Measurements from ENCODE around the gene SYN1. TPM values are rescaled to one million over a fixed set of nuclear protein-coding genes. Genes with fewer than 3 reads are reported as not detected.
"Not testable (repeated sequence)": the region's sequence is repeated elsewhere in the genome, so short reads cannot be mapped to it uniquely, and the experiment has no call there.

Gene SYN1
- total RNA-seq = 1 to 10 TPM; 6.4 to 7.0 TPM

GRCh38 chrX:47619486-47620302 is at the start of gene SYN1:
TSS of gene SYN1 (minus strand) at chrX:47619857. CDS start at chrX:47619728, 129 bp downstream.
- peak; percentile 73 for DNase-seq (ENCODE audit: low spot score)
- peak within 1 kb of the TSS; percentile 25 to 44 for H3K4me3 ChIP-seq
- peak in 1 of 2 donors; percentile 56 for TF ChIP-seq CTCF (IDR thresholded peaks at IDR 0.05)

DNA sequence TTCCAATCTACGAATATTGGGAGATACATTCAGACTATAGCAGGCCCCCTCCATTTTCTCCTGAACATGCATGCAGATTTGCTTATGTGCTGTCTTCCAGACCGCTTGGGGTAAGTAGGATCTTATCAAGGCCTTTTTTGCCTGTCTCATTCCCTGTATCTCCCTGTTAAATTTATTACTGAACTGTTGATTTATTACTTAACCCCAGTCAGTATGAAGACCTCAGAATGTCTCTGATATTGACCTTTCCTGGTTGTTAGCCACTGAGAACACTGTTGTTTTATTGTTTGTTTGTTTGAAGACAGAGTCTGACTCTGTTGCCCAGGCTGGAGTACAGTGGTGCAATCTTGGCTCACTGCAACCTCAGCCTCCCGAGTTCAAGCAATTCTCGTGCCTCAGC is 46.1 kb upstream of the SYN1 start:
- H3K36me3 ChIP-seq; DNase-seq (ENCODE audit: low spot score); H3K4me3 ChIP-seq; H3K27ac ChIP-seq; H3K9me3 ChIP-seq; H3K4me1 ChIP-seq; H3K27me3 ChIP-seq: not testable (repeated sequence)

More at GRCh38 chrX:47619486-47620302, at the start of gene SYN1:
- no peak within 1 kb of the TSS for H3K27ac ChIP-seq
- H3K27me3 ChIP-seq = no peaks in the 10 kb centered on the region
- no peaks in the 10 kb centered on the region for H3K9me3 ChIP-seq
- no peaks in the 10 kb centered on the region for H3K36me3 ChIP-seq
- H3K4me1 ChIP-seq = peaks cover 0 to 5% of the 10 kb centered on the region in 2 donors

GRCh38 chrX:47664737-47665136 is 45.1 kb upstream of the SYN1 start:
- no peak for TF ChIP-seq CTCF (IDR thresholded peaks at IDR 0.05)
- Histone ChIP-seq H3K27me3 (no peaks in the 10 kb centered on the region), H3K27ac (no peak overlapping the region), H3K9me3 (no peaks in the 10 kb centered on the region), H3K4me1 (no peaks in the 10 kb centered on the region), H3K36me3 (no peaks in the 10 kb centered on the region), H3K4me3 (no peak overlapping the region)
- DNase-seq (ENCODE audit: low spot score) = no peak

DNA sequence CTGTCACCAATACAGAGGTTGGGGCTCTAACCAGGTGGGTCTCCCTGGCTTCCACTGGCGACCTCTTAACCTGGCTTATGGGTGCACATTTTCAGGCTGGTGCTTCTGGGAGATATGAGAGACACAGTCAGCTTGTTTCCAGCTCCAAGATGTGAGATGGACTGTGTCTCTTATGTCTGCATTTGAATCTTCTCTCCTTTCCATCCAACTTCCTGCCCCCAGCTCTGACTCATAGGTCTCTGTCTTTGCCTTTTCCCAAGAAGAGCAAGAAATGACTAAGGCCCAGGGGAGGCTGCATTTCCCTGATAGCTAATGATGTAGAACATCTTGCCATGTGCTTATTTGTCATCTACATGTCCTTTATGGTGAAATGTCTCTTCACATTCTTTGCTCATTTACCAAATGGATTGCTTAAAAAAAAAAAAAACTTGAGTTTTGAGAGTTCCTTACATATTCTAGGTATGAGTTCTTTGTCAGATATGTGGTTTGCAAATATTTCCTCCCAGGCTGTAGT is 42.5 kb upstream of the SYN1 start:
- DNase-seq (ENCODE audit: low spot score) = peak; percentile 63
- no peaks in the 10 kb centered on the region for H3K9me3 ChIP-seq
- no peak for TF ChIP-seq CTCF (IDR thresholded peaks at IDR 0.05)
- H3K4me3 ChIP-seq = no peak overlapping the region
- no peaks in the 10 kb centered on the region for H3K27me3 ChIP-seq
- H3K4me1 ChIP-seq = peaks cover 0 to 4% of the 10 kb centered on the region in 2 donors
- H3K27ac ChIP-seq = no peak overlapping the region
- no peaks in the 10 kb centered on the region for H3K36me3 ChIP-seq

- H3K27ac ChIP-seq = no peak overlapping the region
- H3K36me3 ChIP-seq = peaks cover 6% of the 10 kb centered on the region
- H3K27me3 ChIP-seq = no peaks in the 10 kb centered on the region
- H3K4me3 ChIP-seq = no peak overlapping the region
- peaks cover 0 to 4% of the 10 kb centered on the region in 2 donors for H3K4me1 ChIP-seq
- no peaks in the 10 kb centered on the region for H3K9me3 ChIP-seq
- no peak for DNase-seq (ENCODE audit: low spot score)
- TF ChIP-seq CTCF (IDR thresholded peaks at IDR 0.05) = no peak
Observed at GRCh38 chrX:47661539-47661938, 41.9 kb upstream of the SYN1 start.

DNA sequence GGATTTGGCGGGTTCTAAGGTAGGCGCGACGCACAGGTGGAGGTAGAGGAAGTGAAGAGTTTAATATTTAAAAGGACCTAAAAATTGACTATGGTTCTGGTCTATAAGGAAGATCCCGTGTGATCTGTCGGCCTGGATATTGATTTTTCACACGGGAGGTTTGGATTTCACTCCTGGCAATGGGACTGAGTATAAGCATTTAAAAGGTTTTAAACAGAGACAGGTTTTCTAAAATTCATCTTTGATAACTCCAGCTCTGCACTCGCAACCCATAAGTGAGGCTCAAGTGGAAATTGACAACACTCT is 39.7 kb upstream of the SYN1 start:
- H3K4me3 ChIP-seq = peak overlapping the region; percentile 58 to 60
- peaks cover 0 to 4% of the 10 kb centered on the region in 2 donors for H3K4me1 ChIP-seq
- peaks cover 12% of the 10 kb centered on the region for H3K36me3 ChIP-seq

More for the DNA sequence above, 39.7 kb upstream of the SYN1 start:
- no peak for TF ChIP-seq CTCF (IDR thresholded peaks at IDR 0.05)
- Histone ChIP-seq H3K27ac (peak overlapping the region; percentile 90 to 92), H3K27me3 (no peaks in the 10 kb centered on the region), H3K9me3 (no peaks in the 10 kb centered on the region)
- no peak for DNase-seq (ENCODE audit: low spot score)

Measured in right atrium auricular region (tissue), 2 donors.